ENCODE results near the gene SYCE1L.
"Not testable (repeated sequence)": the region's sequence is repeated elsewhere in the genome, so short reads cannot be mapped to it uniquely, and the experiment has no call there.

DNA sequence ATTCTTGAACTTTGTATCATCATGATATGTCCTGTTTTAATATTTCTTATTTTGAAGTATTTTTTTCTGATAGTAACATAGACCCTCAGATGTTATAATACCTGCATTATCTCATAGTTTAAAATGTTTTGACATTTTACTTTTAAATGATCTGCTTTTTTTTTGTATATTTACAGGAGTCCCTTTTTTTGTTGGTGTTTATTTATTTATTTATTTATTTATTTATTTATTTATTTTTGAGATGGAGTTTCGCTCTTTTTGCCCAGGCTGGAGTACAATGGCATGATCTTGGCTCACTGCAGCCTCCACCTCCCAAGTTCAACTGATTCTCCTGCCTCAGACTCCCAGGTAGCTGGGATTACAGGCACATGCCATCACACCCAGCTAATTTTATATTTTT is 12.9 kb upstream of the SYCE1L start:
- TF ChIP-seq, protein P1, sequence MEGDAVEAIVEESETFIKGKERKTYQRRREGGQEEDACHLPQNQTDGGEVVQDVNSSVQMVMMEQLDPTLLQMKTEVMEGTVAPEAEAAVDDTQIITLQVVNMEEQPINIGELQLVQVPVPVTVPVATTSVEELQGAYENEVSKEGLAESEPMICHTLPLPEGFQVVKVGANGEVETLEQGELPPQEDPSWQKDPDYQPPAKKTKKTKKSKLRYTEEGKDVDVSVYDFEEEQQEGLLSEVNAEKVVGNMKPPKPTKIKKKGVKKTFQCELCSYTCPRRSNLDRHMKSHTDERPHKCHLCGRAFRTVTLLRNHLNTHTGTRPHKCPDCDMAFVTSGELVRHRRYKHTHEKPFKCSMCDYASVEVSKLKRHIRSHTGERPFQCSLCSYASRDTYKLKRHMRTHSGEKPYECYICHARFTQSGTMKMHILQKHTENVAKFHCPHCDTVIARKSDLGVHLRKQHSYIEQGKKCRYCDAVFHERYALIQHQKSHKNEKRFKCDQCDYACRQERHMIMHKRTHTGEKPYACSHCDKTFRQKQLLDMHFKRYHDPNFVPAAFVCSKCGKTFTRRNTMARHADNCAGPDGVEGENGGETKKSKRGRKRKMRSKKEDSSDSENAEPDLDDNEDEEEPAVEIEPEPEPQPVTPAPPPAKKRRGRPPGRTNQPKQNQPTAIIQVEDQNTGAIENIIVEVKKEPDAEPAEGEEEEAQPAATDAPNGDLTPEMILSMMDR (IDR thresholded peaks at IDR 0.05), result not testable (repeated sequence)
- TF ChIP-seq EZH2 (IDR thresholded peaks at IDR 0.05; ENCODE audit: borderline replicate concordance, insufficient read depth, low read depth, low read length, poor library complexity, severe bottlenecking), result not testable (repeated sequence)
